ENCODE data around the gene DSTN. TPM values are rescaled to one million over a fixed set of nuclear protein-coding genes. Genes with fewer than 3 reads are reported as not detected.

DSTN gene
- total and polyA plus RNA-seq, 10 donors: 62.0 to 157 (median 98.5) TPM

GRCh38 chr20:17566345-17566744 lies 3.5 kb upstream of the DSTN start:
- peaks cover 0 to 15% (median 0%) of the 10 kb centered on the region in 7 donors for H3K27me3 ChIP-seq (replicated peaks in 1 of 7)
- H3K36me3 ChIP-seq: no peaks in the 10 kb centered on the region
- no peak overlapping the region for H3K27ac ChIP-seq
- H3K9me3 ChIP-seq: peaks cover 0 to 7% (median 0%) of the 10 kb centered on the region in 8 donors
- DNase-seq: no peak
- TF ChIP-seq, protein P1, sequence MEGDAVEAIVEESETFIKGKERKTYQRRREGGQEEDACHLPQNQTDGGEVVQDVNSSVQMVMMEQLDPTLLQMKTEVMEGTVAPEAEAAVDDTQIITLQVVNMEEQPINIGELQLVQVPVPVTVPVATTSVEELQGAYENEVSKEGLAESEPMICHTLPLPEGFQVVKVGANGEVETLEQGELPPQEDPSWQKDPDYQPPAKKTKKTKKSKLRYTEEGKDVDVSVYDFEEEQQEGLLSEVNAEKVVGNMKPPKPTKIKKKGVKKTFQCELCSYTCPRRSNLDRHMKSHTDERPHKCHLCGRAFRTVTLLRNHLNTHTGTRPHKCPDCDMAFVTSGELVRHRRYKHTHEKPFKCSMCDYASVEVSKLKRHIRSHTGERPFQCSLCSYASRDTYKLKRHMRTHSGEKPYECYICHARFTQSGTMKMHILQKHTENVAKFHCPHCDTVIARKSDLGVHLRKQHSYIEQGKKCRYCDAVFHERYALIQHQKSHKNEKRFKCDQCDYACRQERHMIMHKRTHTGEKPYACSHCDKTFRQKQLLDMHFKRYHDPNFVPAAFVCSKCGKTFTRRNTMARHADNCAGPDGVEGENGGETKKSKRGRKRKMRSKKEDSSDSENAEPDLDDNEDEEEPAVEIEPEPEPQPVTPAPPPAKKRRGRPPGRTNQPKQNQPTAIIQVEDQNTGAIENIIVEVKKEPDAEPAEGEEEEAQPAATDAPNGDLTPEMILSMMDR (IDR thresholded peaks at IDR 0.05 in 8 of 11, conservative IDR thresholded peaks at IDR 0.05 in 3 of 11): no peak
- TF ChIP-seq POLR2A (IDR thresholded peaks at IDR 0.05) (no peak), POLR2AphosphoS5 (IDR thresholded peaks at IDR 0.05) (no peak)
- H3K4me1 ChIP-seq: peaks cover 5 to 28% (median 18%) of the 10 kb centered on the region in 6 donors
- intact Hi-C loops (cut with DNase I; ENCODE audit: low total_unique reads): no loop called here
- WGBS, 5 donors: 87 to 93% (median 91%) methylated on average over 3 of the region's 3 CpGs
- no peak overlapping the region for H3K4me3 ChIP-seq

DNA sequence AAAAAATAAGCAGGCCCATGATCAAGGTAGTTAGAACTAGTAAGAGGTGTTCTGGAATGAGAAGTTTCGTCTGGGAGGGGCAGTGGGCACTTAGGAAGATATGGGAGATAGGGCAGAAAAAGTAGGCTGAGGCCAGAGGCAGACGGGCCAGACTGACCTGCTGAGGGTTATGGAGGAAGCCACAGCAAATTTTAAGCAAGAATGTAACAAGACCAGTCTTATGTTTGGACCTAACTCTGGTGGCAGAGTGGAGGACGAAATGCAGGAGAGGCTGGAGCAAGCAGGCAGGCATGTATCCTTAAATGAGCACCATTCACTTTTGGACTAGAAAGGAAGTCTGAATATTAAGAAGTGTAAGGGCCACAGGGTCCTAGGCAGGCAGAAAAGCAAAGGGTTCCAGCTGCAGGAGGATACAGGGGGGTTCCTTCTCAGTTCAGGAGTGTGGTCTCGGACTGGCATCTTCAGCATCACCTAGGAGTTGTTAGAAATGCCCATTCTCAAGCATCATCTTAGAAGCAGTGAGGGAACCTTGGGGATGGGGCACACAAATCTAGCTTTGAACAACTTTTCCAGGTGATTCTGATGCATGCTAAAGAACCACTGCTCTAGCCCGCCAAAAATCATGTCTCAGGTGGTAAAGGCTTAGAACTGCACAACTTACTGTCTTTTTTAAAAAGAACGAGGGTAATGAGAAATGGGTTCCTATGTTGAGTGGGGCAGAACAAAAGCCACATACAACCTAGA lies 1.7 kb upstream of the DSTN start:
- intact Hi-C loops (cut with DNase I; ENCODE audit: low total_unique reads): no loop called here
- Histone ChIP-seq H3K36me3 (no peaks in the 10 kb centered on the region), H3K9me3 (peaks cover 0 to 7% (median 0%) of the 10 kb centered on the region in 8 donors), H3K4me3 (peak overlapping the region in 3 of 8 donors; percentile 96 to 98 (median 97)), H3K4me1 (peaks cover 8 to 47% (median 27%) of the 10 kb centered on the region in 6 donors), H3K27me3 (replicated peaks in 1 of 7) (peaks cover 0 to 15% (median 0%) of the 10 kb centered on the region in 7 donors), H3K27ac (peak overlapping the region; percentile 43 to 97 (median 94))
- DNase-seq: no peak
- WGBS, 5 donors: 77 to 89% (median 88%) methylated on average over 6 of the region's 6 CpGs
- TF ChIP-seq POLR2AphosphoS5 (IDR thresholded peaks at IDR 0.05) (no peak), POLR2A (IDR thresholded peaks at IDR 0.05) (no peak)

GRCh38 chr20:17568972-17569521 lies 828 bp upstream of the DSTN start:
- peak overlapping the region; percentile 43 to 97 (median 94) for H3K27ac ChIP-seq
- WGBS, 5 donors: 4 to 8% (median 5%) methylated on average over 29 to 38 of the region's 38 CpGs

GRCh38 chr20:17570347-17571152 lies 675 bp downstream of the DSTN start:
- Histone ChIP-seq H3K36me3 (no peaks in the 10 kb centered on the region), H3K4me1 (peaks cover 8 to 59% (median 28%) of the 10 kb centered on the region in 6 donors), H3K27me3 (replicated peaks in 1 of 7) (peaks cover 0 to 15% (median 0%) of the 10 kb centered on the region in 7 donors), H3K9me3 (peaks cover 0 to 7% (median 0%) of the 10 kb centered on the region in 8 donors), H3K4me3 (peak overlapping the region; percentile 86 to 100 (median 97)), H3K27ac (peak overlapping the region; percentile 64 to 97 (median 94))
- 1 to 5% (median 2%) methylated on average over 13 to 43 of the region's 43 CpGs for WGBS, 5 donors
- intact Hi-C loops (cut with DNase I; ENCODE audit: low total_unique reads): no loop called here
- TF ChIP-seq POLR2AphosphoS5 (IDR thresholded peaks at IDR 0.05) (peak in 1 of 3 donors; percentile 52), POLR2A (IDR thresholded peaks at IDR 0.05) (peak in 1 of 3 donors; percentile 71)
- TF ChIP-seq, protein P1 (IDR thresholded peaks at IDR 0.05 in 8 of 11, conservative IDR thresholded peaks at IDR 0.05 in 3 of 11): no peak
- no peak for DNase-seq

More at GRCh38 chr20:17568972-17569521, 828 bp upstream of the DSTN start:
- H3K9me3 ChIP-seq: peaks cover 0 to 7% (median 0%) of the 10 kb centered on the region in 8 donors
- TF ChIP-seq POLR2AphosphoS5 (IDR thresholded peaks at IDR 0.05): peak; percentile 45 to 63 (median 59)
- TF ChIP-seq POLR2A (IDR thresholded peaks at IDR 0.05): no peak
- peak overlapping the region; percentile 16 to 100 (median 97) for H3K4me3 ChIP-seq
- peaks cover 0 to 15% (median 0%) of the 10 kb centered on the region in 7 donors for H3K27me3 ChIP-seq (replicated peaks in 1 of 7)
- intact Hi-C loops (cut with DNase I; ENCODE audit: low total_unique reads): no loop called here
- peaks cover 8 to 55% (median 28%) of the 10 kb centered on the region in 6 donors for H3K4me1 ChIP-seq
- peak; percentile 83 for DNase-seq
- no peaks in the 10 kb centered on the region for H3K36me3 ChIP-seq
